HUES48 (cell line): ENCODE results near the gene GRAMD4.

Experiments
- H3K27ac ChIP-seq: one replicate; pipeline ENCODE4 v1.7.0; 2013; ENCODE audit warnings: low read depth, low read length, inconsistent platforms
- H3K27me3 ChIP-seq: 2 replicates; pipeline ENCODE4 v1.6.1; 2013; ENCODE audit warnings: mild to moderate bottlenecking, low read length; ENCODE audit not compliant: control insufficient read depth, insufficient read depth
- H3K36me3 ChIP-seq: 2 replicates; pipeline ENCODE4 v1.6.1; 2013; ENCODE audit warnings: low read length; ENCODE audit not compliant: control insufficient read depth, insufficient read depth
- H3K4me1 ChIP-seq: 2 replicates; pipeline ENCODE4 v1.6.1; 2013; ENCODE audit warnings: mild to moderate bottlenecking, low read length; ENCODE audit not compliant: control insufficient read depth, insufficient read depth
- H3K4me3 ChIP-seq: 2 replicates; pipeline ENCODE4 v1.5.1; 2013; ENCODE audit warnings: mild to moderate bottlenecking, low read depth, low read length
- H3K9ac ChIP-seq: 2 replicates; pipeline ENCODE4 v1.6.1; 2013; ENCODE audit warnings: mild to moderate bottlenecking, low read depth, low read length, moderate library complexity
- H3K9me3 ChIP-seq: 2 replicates; pipeline ENCODE4 v1.6.1; 2013; ENCODE audit warnings: low read length; ENCODE audit not compliant: control insufficient read depth, insufficient read depth

GRAMD4 gene

GRCh38 chr22:46619830-46620501 lies at the start of gene GRAMD4:
Gene GRAMD4, plus strand, starts transcription at chr22:46620386. Its CDS starts 6,414 bp downstream, at chr22:46626800.
- no peaks in the 10 kb centered on the region for H3K9me3 ChIP-seq
- H3K4me3 ChIP-seq: no peak within 1 kb of the TSS
- H3K4me1 ChIP-seq: no peaks in the 10 kb centered on the region
- no peak within 1 kb of the TSS for H3K9ac ChIP-seq
- H3K36me3 ChIP-seq: no peaks in the 10 kb centered on the region
- H3K27ac ChIP-seq: no peak within 1 kb of the TSS
- H3K27me3 ChIP-seq: no peaks in the 10 kb centered on the region

- Histone ChIP-seq H3K4me1 (peaks cover 4% of the 10 kb centered on the region), H3K27ac (no peak overlapping the region), H3K27me3 (no peaks in the 10 kb centered on the region), H3K9me3 (peaks cover 5% of the 10 kb centered on the region; the same call in 1 of the 2 replicates), H3K4me3 (no peak overlapping the region), H3K9ac (no peak overlapping the region), H3K36me3 (no peaks in the 10 kb centered on the region)
These were observed 48.4 kb upstream of the GRAMD4 start for GRCh38 chr22:46571642-46572250.

- Histone ChIP-seq H3K27ac (no peak overlapping the region), H3K9ac (no peak overlapping the region), H3K9me3 (peaks cover 5% of the 10 kb centered on the region; the same call in 1 of the 2 replicates), H3K36me3 (no peaks in the 10 kb centered on the region), H3K4me1 (peaks cover 10% of the 10 kb centered on the region), H3K27me3 (peaks cover 6% of the 10 kb centered on the region; the same call in 1 of the 2 replicates), H3K4me3 (no peak overlapping the region)
These were observed 47.0 kb upstream of the GRAMD4 start for GRCh38 chr22:46572911-46573780.

GRCh38 chr22:46573781-46574437 lies 46.3 kb upstream of the GRAMD4 start:
- H3K36me3 ChIP-seq: no peaks in the 10 kb centered on the region
- peaks cover 10% of the 10 kb centered on the region for H3K4me1 ChIP-seq
- no peak overlapping the region for H3K4me3 ChIP-seq
- H3K9me3 ChIP-seq: peaks cover 5% of the 10 kb centered on the region; the same call in 1 of the 2 replicates
- peaks cover 9% of the 10 kb centered on the region; the same call in 1 of the 2 replicates for H3K27me3 ChIP-seq
- no peak overlapping the region for H3K9ac ChIP-seq
- H3K27ac ChIP-seq: no peak overlapping the region

GRCh38 chr22:46574438-46574992 lies 45.7 kb upstream of the GRAMD4 start:
- Histone ChIP-seq H3K9ac (no peak overlapping the region), H3K4me3 (no peak overlapping the region), H3K27me3 (peaks cover 9% of the 10 kb centered on the region; the same call in 1 of the 2 replicates)

GRCh38 chr22:46574993-46575910 lies 44.9 kb upstream of the GRAMD4 start:
- H3K4me1 ChIP-seq: peaks cover 12% of the 10 kb centered on the region
- H3K9me3 ChIP-seq: peaks cover 5% of the 10 kb centered on the region; the same call in 1 of the 2 replicates
- peak overlapping the region; percentile 70 for H3K27ac ChIP-seq
- no peak overlapping the region for H3K9ac ChIP-seq
- no peak overlapping the region for H3K4me3 ChIP-seq
- no peaks in the 10 kb centered on the region for H3K36me3 ChIP-seq
- H3K27me3 ChIP-seq: peaks cover 9% of the 10 kb centered on the region; the same call in 1 of the 2 replicates

More at GRCh38 chr22:46574438-46574992, 45.7 kb upstream of the GRAMD4 start:
- Histone ChIP-seq H3K9me3 (peaks cover 5% of the 10 kb centered on the region; the same call in 1 of the 2 replicates), H3K36me3 (no peaks in the 10 kb centered on the region), H3K27ac (no peak overlapping the region), H3K4me1 (peaks cover 10% of the 10 kb centered on the region)

- peaks cover 15% of the 10 kb centered on the region for H3K4me1 ChIP-seq
- H3K27ac ChIP-seq: peak overlapping the region; percentile 70
- peaks cover 9% of the 10 kb centered on the region; the same call in 1 of the 2 replicates for H3K27me3 ChIP-seq
- no peak overlapping the region for H3K9ac ChIP-seq
- no peaks in the 10 kb centered on the region for H3K36me3 ChIP-seq
- peak overlapping the region; percentile 68 for H3K4me3 ChIP-seq
- H3K9me3 ChIP-seq: peaks cover 5% of the 10 kb centered on the region; the same call in 1 of the 2 replicates
These were observed 44.2 kb upstream of the GRAMD4 start for GRCh38 chr22:46575911-46576555.

GRCh38 chr22:46576556-46577367 lies 43.4 kb upstream of the GRAMD4 start:
- Histone ChIP-seq H3K27me3 (peaks cover 9% of the 10 kb centered on the region; the same call in 1 of the 2 replicates), H3K4me1 (peaks cover 18% of the 10 kb centered on the region), H3K36me3 (no peaks in the 10 kb centered on the region), H3K9ac (no peak overlapping the region), H3K4me3 (peak overlapping the region; percentile 70), H3K9me3 (peaks cover 5% of the 10 kb centered on the region; the same call in 1 of the 2 replicates), H3K27ac (no peak overlapping the region)
